Measurements from ENCODE around the gene HK1.

- TF ChIP-seq CTCF (IDR thresholded peaks at IDR 0.05; ENCODE audit: low read depth, low read length, missing input control) = no peak
- TF ChIP-seq REST (IDR thresholded peaks at IDR 0.05) = no peak
- no peak for TF ChIP-seq GABPA (IDR thresholded peaks at IDR 0.05 in 1 of 2, conservative IDR thresholded peaks at IDR 0.05 in 1 of 2)
- no peak for TF ChIP-seq YY1 (IDR thresholded peaks at IDR 0.05)
- TF ChIP-seq ATF3 (IDR thresholded peaks at IDR 0.05) = no peak
- no peak for TF ChIP-seq SP1 (IDR thresholded peaks at IDR 0.05)
- TF ChIP-seq RAD21 (IDR thresholded peaks at IDR 0.05) = no peak
- no peak for TF ChIP-seq EGR1 (IDR thresholded peaks at IDR 0.05; ENCODE audit: low read depth in 2 of 2)
- no peak for TF ChIP-seq FOXA2 (IDR thresholded peaks at IDR 0.05)
- no peak for TF ChIP-seq MAX (IDR thresholded peaks at IDR 0.05)
Measured at GRCh38 chr10:69246581-69247312, 31.5 kb upstream of the HK1 start.

Data from liver (tissue), 3 donors.